IPS-NIHi7 (cell line): Measurements from ENCODE around the gene SLC17A9.

Experiments
- DNase-seq: peaks from one replicate; pipeline ENCODE4 v3.0.0; 2012; ENCODE audit warnings: mixed read lengths; ENCODE audit errors: extremely low spot score

Gene SLC17A9

GRCh38 chr20:63003546-63003945 is 51.0 kb downstream of the SLC17A9 start:
- no peak for DNase-seq

GRCh38 chr20:63004607-63005364 is 52.3 kb downstream of the SLC17A9 start:
- no peak for DNase-seq

GRCh38 chr20:63005365-63005861 is 52.9 kb downstream of the SLC17A9 start:
- DNase-seq = no peak

- DNase-seq = no peak
These were observed 53.5 kb downstream of the SLC17A9 start for GRCh38 chr20:63005862-63006539.

- peak; percentile 80 for DNase-seq
These were observed 54.2 kb downstream of the SLC17A9 start, which contains the start of gene BHLHE23 for GRCh38 chr20:63006540-63007359. TSS of gene BHLHE23 (minus strand) at chr20:63006964. CDS start at chr20:63006774, 190 bp downstream.

- no peak for DNase-seq
These were observed 54.8 kb downstream of the SLC17A9 start for GRCh38 chr20:63007360-63007645.

GRCh38 chr20:63007646-63008488 is 55.4 kb downstream of the SLC17A9 start:
- DNase-seq = no peak

- no peak for DNase-seq
These were observed 56.1 kb downstream of the SLC17A9 start for GRCh38 chr20:63008541-63009044.

GRCh38 chr20:63009045-63009961 is 56.8 kb downstream of the SLC17A9 start:
- peak; percentile 87 for DNase-seq

- DNase-seq = no peak
These were observed 57.7 kb downstream of the SLC17A9 start for GRCh38 chr20:63009988-63010769.

GRCh38 chr20:63011798-63012197 is 59.3 kb downstream of the SLC17A9 start:
- no peak for DNase-seq

- DNase-seq = no peak
These were observed 60.7 kb downstream of the SLC17A9 start for GRCh38 chr20:63013207-63013606.

- DNase-seq = no peak
These were observed 61.8 kb downstream of the SLC17A9 start for GRCh38 chr20:63014287-63014686.

GRCh38 chr20:63014710-63015109 is 62.2 kb downstream of the SLC17A9 start:
- peak; percentile 90 for DNase-seq

GRCh38 chr20:63015147-63015661 is 62.7 kb downstream of the SLC17A9 start:
- DNase-seq = no peak

- no peak for DNase-seq
These were observed 63.3 kb downstream of the SLC17A9 start for GRCh38 chr20:63015662-63016361.

- no peak for DNase-seq
These were observed 64.1 kb downstream of the SLC17A9 start for GRCh38 chr20:63016514-63017075.
